T-helper 22 cell (primary cell): Measurements from ENCODE around the gene SLC24A2.

ENCODE experiments used
- DNase-seq: peaks from one replicate; pipeline ENCODE4 v3.0.0-alpha.2; 2020; ENCODE audit warnings: low read depth

SLC24A2 gene

GRCh38 chr9:19757745-19758144, 31.1 kb downstream of the SLC24A2 start:
- no peak for DNase-seq

- no peak for DNase-seq
Measured at GRCh38 chr9:19754921-19755320, 33.9 kb downstream of the SLC24A2 start.

GRCh38 chr9:19748278-19749126, 40.3 kb downstream of the SLC24A2 start:
- DNase-seq: no peak

GRCh38 chr9:19746223-19746622, 42.6 kb downstream of the SLC24A2 start:
- DNase-seq: no peak

- no peak for DNase-seq
Measured at GRCh38 chr9:19741178-19741577, 47.7 kb downstream of the SLC24A2 start.
